ENCODE results near the gene PLXNB3.
"Not testable (repeated sequence)": the region's sequence is repeated elsewhere in the genome, so short reads cannot be mapped to it uniquely, and the experiment has no call there.

The PLXNB3 gene

GRCh38 chrX:153763989-153764755 lies at the start of gene PLXNB3:
TSS of gene PLXNB3 (plus strand) at chrX:153764249. CDS start at chrX:153765536, 1,287 bp downstream.
- no peak for DNase-seq

DNA sequence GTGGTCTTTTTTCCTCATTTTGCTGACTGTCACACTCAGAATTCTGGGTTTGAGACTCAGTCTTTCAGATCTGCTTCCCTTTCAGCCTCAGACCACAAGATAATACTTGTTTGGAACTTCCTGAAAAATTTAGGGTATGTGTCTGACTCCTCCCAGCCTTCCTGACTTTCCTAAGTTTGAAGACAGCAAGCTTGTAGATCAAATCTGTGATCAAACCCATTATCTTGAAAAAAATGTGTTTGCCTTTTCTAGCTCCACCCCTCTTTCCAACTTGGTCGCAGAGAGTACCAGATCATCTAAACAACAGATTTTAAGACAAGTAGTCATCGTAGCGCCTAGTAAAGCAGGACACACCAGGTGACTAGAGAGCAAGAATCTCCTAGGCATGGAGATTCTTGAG lies 49.8 kb upstream of the PLXNB3 start:
- no peak for DNase-seq

- DNase-seq: no peak
Observed at GRCh38 chrX:153717445-153717844, 46.6 kb upstream of the PLXNB3 start.

DNA sequence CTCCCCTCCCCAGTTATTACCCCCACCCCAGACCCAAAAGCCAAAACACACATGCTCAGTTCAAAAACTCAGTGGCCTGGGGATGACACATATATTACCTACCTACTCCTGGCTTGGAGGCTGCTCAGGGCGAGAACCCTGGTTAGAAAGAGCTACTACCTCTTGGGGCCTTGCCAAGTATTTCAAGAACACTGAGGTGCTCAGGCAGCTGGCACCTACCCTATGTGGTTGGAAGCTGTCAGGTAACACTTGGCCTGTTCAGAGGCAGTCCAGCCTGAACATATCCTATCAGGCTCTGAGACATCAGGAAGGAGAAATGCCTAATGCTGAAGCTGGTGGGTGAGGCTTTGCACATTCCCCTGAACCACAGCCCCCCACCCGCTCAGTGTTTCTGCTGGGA lies 44.8 kb upstream of the PLXNB3 start:
- no peak for DNase-seq

DNA sequence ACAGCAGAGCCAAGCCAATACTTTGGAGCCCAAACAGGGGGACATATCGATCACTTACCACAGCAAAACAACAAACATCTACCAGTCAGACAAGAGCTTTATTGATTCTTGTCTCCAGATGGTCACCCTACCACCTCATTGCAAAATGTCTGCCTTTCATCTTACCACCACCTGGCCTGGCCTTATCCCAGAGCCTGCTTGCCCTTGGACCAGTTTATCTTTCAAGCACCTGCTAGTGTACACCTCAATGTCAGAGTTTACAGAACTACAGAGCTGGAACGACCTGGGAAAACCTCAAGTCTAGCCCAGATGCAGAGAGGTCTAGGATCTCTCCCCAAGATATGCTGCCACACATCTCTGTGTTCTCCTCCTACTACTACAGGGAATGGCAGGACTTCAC lies 44.3 kb upstream of the PLXNB3 start:
- DNase-seq: no peak

DNA sequence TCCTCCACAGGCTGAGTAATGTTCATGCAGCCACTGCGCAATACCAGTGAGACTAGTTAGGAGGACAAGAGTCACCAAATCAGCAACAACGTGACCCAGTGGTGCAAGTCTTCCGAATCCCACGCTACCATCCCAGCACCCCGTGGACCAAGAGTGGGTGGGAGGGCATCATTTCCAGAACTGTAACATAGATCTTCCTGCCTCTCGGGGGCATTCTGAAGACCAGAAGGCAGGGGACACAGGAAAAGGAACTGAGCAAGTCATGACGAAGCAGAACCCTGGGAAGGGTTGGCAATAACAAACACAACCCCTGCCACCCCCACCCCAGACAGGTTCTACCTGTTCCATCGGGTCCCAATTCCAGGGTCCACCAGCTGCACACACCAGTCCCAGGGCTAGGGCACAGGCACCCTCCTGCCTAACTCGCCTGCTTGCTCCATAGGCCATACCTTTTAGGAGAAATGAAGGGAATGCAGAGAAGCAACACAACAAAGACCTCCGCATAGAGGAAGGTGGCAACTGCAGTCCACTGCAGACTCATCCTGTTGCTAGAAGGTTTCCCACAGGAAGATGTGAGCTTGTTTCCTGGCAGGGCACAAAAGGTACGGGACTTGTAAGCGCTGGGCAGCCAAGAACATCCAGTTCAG lies 41.2 kb upstream of the PLXNB3 start:
- DNase-seq: no peak

DNA sequence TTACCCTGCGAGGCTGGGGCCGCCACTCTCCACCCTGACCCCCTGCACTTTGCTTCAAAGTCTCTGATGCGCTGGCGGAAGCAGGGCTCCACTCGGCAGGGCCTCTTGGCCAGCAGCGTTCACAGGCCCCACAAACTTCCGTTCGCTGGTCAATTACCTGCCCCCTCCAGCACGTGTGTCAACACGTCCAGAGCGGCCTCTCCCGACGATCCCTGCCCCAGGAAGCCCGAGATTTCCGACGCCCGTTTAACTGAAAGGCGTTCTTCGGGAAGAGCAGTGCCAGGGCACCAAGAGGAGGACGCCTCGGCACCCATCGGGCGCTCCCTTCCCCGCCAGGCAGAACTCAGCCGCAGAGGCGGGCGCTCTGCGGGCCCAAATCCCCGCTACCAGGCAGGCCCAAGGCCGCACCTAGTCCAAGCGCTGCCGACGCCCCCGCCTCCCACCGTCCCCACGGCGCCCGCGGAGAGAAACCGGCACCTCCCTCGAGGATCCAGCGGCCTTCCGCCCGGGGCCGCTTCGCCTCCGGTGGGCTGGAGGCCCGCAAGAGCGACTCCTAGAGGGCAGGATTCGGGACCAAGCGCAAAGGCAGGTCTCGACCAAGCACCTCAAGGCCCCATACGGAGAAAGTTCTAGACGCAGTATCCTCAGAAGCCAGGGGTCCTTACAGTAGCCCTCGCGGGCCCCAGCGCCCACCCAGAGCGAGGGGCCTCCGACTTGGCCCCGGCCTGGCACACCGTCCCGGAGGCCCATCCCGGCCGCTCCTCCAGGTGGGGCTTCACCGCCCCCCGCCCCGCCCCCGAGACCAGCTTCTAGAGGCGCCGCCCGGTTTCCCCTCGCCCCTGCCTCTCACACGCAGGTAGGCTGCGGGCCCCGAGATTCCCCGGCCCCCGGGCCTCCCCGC lies 40.4 kb upstream of the PLXNB3 start:
- DNase-seq: no peak

- DNase-seq: peak; percentile 35
Observed at GRCh38 chrX:153724252-153725038, 39.6 kb upstream of the PLXNB3 start, which contains the start of the genes ABCD1 and BCAP31. TSS of gene ABCD1 (plus strand) at chrX:153724856. CDS start at chrX:153725267, 411 bp downstream. TSS of gene BCAP31 (minus strand) at chrX:153724387. CDS start at chrX:153723244, 1,143 bp downstream.

- no peak for DNase-seq
Observed at GRCh38 chrX:153725039-153725831, 38.8 kb upstream of the PLXNB3 start.

DNA sequence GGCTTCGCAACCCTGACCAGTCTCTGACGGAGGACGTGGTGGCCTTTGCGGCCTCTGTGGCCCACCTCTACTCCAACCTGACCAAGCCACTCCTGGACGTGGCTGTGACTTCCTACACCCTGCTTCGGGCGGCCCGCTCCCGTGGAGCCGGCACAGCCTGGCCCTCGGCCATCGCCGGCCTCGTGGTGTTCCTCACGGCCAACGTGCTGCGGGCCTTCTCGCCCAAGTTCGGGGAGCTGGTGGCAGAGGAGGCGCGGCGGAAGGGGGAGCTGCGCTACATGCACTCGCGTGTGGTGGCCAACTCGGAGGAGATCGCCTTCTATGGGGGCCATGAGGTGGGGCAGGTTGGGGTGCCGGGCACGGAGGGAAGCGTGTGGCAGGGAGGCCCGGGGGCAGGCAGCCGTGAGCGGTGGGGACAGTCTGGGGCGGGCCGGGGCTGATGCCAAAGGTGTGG lies 38.2 kb upstream of the PLXNB3 start:
- DNase-seq: no peak

DNA sequence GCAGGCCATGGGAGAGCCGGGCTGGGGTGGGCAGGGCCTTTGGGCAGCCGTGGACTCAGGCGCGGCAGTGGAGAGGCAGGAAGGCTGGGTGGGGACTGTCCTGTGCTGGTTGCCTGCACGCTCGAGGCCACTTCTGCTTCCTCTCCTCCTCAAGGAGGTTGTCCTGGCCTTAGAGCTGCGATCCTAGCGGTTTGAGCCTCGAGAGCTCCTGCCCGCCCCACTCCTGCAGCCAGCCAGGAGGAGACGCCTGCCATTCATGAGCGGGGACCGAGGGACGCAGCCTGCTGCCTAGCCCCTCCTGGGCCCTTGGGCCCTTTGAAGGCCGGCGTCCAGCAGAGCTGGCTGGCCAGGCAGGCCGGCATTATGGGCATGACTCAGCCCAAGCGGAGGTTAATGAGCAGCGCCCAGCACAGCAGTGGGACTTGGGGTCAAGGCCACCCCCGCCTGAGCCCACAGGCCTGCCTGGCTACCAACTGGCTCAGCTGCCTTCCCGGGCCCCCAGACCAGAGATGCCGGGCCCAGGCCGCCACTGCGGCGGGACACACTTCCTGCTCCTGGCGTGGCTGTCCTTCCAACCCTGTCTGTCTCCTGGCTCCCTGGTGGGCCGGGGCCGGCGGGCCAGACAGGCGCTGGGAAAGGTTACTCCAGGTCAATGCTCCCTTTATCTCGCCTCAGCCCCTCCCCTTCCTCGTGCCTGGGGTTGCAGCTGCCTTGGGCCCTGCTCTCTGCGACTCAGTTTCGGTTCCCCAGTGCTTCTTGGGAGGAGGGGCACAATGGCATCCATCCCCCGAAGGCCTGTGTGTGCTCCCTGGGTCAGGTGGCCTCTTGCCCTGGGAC lies 37.5 kb upstream of the PLXNB3 start:
- DNase-seq: no peak

- DNase-seq: no peak
Observed at GRCh38 chrX:153727123-153727931, 36.7 kb upstream of the PLXNB3 start.

GRCh38 chrX:153728095-153728494 lies 36.0 kb upstream of the PLXNB3 start:
- no peak for DNase-seq

DNA sequence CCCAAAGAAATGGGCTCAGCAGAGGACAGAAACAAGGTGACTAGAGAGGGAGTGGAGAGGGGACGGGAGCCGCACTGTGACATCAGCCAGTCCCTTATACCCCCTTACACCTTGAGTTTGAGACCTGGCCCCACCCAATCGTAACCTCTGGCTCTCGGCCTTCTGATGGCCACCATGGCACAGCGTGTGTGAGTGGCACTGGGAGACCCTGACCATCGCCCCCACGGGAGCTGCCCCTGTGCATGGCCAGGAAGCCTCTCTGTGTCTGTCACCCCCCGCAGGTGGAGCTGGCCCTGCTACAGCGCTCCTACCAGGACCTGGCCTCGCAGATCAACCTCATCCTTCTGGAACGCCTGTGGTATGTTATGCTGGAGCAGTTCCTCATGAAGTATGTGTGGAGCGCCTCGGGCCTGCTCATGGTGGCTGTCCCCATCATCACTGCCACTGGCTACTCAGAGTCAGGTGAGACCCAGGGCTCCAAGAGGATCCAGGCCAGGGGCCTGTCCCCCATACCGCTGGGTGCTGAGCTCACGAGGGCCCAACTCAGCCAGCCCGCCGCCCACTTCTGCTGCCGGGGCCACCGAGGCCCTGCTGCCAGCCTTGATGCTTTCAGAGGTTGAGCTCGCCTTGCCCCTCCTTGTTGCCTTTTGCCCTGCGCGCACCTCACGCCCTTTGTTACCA lies 35.0 kb upstream of the PLXNB3 start:
- DNase-seq: no peak

- not testable (repeated sequence) for DNase-seq
Observed at GRCh38 chrX:153730115-153730514, 33.9 kb upstream of the PLXNB3 start.

GRCh38 chrX:153731117-153731844 lies 32.8 kb upstream of the PLXNB3 start:
- no peak for DNase-seq

- DNase-seq: no peak
Observed at GRCh38 chrX:153731845-153732215, 32.2 kb upstream of the PLXNB3 start.

DNA sequence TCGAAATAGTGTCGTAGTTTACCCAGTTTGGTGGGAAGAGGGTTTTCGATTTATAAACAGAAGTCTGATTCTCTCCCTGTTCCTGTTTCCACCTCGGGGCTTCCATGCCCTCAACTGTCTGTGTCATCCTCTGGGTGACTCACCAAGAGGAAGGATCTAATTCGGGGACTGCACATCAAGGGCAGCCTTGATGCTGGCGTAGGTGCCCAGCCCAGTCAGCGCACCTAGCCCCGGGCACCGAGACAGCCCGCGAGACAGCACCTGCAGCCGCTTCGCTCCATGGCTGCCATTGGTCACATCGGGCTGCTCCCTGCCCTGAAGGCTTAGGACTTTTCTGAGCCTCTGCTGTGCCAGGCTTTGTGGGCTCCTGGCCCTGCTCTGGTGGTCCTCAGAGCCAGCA lies 31.6 kb upstream of the PLXNB3 start:
- DNase-seq: no peak
